Activated naive CD4-positive, alpha-beta T cell (primary cell): ENCODE measurements around the gene CCT6A.
A peak's percentile ranks its signal among the peaks of the same experiment; 100 is the strongest.
"Not testable (repeated sequence)": the region's sequence is repeated elsewhere in the genome, so short reads cannot be mapped to it uniquely, and the experiment has no call there.

Experiments used
- DNase-seq, 4 experiments: peaks; one replicate each; lab custom pipeline; 2025; lab: John Stamatoyannopoulos, UW

Gene CCT6A, protein sequence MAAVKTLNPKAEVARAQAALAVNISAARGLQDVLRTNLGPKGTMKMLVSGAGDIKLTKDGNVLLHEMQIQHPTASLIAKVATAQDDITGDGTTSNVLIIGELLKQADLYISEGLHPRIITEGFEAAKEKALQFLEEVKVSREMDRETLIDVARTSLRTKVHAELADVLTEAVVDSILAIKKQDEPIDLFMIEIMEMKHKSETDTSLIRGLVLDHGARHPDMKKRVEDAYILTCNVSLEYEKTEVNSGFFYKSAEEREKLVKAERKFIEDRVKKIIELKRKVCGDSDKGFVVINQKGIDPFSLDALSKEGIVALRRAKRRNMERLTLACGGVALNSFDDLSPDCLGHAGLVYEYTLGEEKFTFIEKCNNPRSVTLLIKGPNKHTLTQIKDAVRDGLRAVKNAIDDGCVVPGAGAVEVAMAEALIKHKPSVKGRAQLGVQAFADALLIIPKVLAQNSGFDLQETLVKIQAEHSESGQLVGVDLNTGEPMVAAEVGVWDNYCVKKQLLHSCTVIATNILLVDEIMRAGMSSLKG

DNA sequence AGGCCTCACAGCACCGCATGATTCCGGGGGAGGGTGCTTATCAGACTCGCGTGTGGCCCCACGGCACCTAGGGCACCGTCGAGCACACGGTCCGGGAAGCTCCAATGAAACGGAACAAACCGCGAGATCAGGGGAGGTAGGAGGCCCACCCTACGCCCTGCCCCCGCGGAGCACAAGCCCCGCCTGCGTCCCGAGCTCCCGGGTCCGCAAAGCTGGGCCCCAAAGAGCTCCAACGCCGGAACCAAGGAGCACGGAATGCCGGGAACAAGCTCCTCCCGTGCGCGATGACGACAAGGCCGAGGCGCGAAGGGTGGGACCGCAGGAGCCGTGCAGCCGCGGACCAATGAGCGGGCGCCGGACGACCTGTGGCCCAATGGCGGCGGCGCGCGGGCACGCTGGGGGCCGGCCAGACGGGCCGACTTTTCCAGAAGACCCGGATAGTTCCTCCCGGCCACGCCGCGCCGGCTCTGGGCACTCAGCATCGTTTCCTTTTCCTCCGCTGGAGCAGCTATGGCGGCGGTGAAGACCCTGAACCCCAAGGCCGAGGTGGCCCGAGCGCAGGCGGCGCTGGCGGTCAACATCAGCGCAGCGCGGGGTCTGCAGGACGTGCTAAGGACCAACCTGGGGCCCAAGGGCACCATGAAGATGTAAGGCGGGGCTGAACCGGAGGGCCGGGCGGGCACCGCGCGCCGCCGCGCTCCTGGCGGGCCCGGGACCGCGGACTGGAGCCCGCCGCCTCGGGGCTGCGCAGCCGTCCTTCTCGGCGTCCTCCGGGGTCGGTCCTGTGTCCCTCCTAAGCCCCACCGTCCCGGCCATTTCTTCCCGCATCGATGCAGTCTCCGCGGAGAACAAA, at the start of gene CCT6A, which contains the start of gene PSPH:
TSS of gene CCT6A (plus strand) at position 427 of the 853 bp plus-strand sequence. CDS start at position 511, 84 bp downstream.
TSS of gene PSPH (minus strand) at position 106 of the 853 bp plus-strand sequence. CDS start 30,232 bp downstream, outside the sequence.
- peak; percentile 69 to 81 (median 72) for DNase-seq

DNA sequence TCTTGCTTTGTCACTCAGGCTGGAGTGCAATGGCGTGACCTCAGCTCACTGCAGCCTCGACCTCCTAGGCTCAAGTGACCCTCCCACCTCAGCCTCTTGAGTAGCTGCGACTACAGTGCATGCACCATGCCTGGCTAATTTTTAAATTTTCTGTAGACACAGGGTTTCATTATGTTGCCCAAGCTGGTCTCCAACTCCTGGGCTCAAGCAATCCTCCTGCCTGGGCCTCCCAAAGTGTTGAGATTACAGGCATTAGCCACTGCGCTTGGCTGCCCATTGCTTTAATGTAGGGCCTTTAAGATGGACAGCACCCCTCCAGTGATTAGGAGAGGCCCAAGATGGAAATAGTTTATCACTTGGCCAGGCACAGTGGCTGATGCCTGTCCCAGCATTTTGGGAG, 47.8 kb upstream of the CCT6A start:
- no peak for DNase-seq

DNA sequence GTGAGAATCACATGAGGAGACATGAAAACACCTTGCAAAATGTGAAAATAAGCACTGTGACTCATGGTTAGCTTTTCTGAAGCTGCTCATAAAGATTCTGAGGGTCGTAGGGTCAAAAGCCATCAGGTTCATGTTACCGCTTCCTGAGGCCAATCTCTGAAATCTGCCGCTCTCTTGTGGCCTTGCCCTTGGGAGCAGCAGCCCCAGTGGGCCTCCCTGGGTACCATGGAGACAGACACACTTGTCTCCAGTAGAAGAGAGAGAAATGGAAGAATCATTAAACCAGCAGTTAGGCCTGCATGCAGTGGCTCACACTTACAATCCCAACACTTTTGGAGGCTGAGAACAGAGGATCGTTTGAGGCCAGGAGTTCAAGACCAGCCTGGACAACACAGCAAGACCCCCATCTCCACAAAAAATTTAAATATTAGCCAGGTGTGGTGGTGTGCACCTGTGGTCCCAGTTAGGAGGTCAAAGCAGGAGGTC, 44.4 kb upstream of the CCT6A start:
- DNase-seq: no peak

DNA sequence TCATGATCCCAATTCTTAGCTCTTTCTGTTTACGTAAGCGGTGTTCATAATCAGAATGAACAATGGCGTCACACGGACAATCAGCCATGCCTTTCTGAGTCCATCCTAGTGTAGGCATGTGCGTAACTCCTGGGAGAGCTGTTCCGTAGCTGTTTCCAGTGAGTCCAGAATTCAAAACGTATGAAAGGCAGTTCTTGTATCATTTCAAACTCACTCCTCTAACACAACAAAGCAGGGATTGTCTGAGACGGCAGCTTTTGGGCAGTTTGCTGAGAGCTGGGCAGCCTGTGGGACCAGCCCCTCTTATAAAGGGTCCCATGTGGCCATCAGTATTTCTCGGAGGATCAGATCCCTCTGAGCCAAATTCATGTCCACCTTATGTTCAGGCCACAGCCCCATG, 43.7 kb upstream of the CCT6A start:
- no peak for DNase-seq

DNA sequence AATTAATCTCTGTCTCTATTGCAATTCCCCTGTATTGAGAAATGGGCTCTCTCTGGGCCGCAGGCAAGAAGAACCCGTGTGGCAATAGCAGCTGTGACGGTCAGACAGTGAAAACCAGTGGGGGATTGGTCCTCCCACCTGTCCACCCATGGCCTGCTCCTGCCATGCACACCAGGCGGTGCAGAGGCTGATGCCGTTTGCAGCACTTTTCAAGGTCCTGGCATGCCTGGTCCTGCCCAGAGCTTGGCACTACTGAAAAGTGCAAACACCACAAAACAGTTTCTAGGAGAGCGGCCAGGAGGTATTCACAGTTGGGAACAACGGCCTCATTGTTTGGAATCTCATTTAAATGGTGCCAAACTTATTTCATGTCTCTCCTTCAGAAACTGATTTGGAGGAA, 41.9 kb upstream of the CCT6A start:
- no peak for DNase-seq

DNA sequence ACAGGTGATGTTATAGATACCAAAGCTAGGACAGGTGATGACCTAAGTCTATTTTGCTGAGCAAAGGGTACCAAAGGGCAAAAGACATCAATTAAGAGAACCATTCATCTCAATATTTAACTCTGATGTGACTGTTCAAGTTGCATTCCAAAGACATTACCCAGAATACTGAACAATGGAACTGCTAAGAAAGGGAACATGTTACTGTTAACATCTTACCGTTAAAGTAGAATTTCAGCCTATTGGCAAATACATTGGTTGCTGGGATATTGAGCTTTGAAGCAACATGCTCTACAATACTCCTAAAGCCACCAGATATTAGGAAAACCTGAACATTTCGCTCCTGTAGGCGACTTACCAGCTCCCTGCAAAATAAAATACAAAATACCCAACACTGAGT, 34.5 kb upstream of the CCT6A start:
- DNase-seq: not testable (repeated sequence)

DNA sequence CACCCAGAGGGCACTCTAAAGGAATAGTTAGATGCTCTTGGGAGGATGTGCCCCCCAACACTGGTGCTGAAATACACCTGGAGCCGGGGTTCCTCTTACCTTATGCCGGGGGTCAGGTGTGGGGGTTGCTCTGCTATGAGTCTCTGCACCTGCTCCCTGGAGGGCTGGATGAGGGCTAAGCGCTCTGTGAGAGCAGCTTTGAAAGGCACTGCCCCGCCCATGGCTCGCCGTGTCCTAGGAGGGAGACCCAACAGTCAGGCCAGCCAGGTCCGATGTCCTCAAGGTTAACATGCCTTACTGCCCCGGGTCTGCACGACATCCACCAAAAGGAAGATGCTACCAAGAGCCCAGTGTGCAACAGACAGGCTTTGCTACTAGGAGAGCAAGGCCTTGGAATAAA, 32.1 kb upstream of the CCT6A start:
- no peak for DNase-seq

DNA sequence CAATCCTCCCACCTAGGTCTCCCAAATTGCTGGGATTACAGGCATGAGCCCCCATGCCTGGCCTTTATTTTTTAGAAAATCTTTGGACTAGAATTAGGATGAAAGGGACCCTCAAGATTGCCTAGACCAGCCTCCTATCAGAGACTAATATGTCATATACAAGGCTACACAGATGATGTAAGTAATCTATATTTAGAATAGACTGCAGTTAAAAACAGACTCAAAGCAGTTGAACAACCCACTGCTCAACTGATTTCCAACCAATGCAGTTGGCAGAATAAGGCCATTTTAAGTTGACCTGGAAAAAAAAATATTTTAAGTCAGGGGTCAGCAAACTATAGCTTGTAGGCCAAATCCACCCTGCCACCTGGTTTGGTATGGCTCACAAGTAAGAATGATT, 28.1 kb upstream of the CCT6A start:
- no peak for DNase-seq

DNA sequence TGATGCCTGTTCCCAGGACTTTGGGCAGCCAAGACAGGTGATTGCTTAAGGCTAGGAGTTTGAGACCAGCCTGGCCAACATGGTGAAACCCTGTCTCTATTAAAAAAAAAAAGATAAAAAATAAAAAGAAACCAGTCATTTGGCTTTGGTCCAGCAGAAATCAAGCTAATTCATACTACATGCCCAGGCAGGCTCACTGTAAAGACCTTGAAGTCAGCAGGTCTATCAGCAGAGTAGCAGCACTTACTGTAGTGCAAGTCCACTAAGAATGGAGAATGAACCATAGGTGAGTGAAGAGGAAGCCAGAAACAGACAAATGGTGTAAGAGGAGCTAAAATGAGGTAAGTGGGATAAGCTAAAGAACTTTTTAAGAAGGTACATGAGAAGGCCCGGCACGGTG, 25.0 kb upstream of the CCT6A start:
- DNase-seq: no peak

DNA sequence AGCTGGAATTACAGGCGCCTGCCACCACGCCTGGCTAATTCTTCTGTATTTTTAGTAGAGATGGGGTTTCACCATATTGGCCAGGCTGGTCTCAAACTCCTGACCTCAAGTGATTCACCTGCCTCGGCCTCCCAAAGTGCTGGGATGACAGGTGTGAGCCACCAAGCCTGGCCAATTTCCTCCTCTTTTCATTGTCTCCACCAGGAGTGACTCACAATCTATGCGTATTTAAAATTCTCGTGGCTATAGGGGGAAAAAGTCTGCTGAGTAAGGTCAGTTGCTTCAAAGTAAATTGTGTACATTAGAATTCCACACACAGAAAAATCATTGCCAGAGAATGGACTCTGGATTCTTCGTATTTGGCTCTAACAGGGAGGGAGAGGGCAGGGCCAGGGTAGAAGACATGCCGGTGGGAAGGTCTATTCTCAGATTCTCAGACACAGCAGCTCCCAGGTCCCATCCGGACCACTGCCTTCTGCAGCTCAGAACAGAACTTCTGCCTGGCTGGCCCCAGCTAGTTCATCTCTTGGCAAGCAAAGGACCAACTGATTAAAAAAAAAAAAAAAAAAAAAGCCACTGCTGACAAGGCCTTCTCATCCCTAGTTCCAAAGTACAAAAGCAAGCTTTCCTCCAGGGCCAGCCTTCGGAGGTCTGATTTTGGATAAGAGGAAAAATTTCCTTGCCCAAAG, 22.5 kb upstream of the CCT6A start:
- no peak for DNase-seq

DNA sequence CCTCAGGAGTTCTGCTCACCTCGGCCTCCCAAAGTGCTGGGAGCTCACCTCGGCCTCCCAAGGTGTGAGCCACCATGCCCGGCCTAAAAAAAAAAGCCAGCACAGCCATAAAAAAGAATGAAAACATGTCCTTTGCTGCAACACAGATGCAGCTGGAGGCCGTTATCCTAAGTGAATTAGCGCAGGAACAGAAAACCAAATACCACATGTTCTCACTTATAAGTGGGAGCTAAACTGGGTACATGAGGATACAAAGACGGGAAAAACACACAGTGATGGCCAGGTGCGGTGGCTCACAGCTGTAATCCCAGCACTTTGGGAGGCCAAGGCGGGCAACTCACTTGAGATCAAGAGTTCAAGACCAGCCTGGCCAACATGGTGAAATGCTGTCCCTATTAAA, 21.2 kb upstream of the CCT6A start:
- no peak for DNase-seq

DNA sequence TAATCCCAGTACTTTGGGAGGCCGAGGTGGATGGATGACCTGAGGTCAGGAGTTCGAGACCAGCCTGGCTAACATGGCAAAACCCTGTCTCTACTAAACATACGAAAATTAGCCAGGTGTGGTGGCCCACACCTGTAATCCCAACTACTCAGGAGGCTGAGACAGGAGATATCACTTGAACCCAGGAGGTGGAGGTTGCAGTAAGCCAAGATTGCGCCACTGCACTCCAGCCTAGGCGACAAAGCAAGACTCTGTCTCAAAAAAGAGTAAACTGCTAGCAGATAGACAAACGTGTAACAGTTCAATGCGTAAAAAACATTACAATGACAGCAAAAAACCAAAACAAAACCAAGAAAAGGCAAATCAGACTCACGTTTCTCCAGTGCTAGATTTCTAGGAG, 20.0 kb upstream of the CCT6A start:
- not testable (repeated sequence) for DNase-seq

DNA sequence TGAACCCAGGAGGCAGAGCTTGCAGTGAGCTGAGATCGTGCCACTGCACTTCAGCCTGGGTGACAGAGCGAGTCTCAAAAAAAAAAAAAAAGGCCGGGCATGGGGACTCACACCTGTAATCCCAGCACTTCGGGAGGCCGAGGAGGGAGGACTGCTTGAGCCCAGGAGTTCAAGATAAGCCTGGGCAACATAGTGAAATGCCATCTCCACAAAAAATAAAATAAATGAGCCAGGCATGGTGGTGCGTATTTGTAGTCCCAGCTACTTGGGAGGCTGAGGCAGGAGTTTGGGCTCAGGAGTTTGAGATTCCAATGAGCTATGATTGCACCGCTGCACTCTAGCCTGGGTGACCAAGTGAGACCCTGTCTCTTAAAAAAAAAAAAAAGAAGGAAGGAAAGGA, 19.0 kb upstream of the CCT6A start:
- DNase-seq: not testable (repeated sequence)

DNA sequence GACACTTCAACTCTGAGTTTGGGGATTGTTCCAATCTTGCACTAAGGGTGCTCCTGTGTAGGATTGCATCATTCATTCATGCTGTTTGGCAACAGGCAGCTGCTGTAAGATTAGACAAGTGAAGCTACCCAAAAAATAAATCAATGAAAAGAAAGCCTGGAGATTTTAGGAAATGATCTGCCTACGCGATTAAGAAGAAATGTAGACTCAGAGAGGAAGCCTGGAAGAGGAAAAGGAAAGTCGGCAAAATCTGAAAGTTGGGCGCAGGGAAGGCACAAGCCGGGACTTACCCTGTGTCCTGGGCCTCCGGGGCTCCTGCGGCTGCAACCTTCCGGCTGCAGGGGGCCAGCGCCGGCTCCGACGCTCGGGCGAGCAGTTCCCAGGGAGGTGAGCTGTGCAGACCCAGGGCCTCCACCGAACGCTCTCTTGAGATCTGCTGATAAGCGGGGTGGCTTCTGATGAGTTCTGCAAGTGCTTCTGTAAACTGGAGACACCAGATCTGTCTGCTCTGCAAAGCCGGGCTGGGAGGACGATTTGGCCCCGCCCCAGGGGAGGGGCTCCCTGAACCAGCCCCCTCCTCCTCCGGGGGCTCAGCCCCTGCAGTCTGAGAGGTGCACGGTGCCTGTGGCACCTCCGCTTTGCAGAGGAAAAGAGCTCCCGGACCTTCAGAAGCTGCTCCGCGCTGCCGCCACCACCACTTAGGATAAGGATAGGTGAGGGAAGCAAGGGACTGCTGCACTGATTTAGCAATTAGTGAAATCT, 17.7 kb upstream of the CCT6A start:
- DNase-seq: peak; percentile 13 to 73 (median 35)

DNA sequence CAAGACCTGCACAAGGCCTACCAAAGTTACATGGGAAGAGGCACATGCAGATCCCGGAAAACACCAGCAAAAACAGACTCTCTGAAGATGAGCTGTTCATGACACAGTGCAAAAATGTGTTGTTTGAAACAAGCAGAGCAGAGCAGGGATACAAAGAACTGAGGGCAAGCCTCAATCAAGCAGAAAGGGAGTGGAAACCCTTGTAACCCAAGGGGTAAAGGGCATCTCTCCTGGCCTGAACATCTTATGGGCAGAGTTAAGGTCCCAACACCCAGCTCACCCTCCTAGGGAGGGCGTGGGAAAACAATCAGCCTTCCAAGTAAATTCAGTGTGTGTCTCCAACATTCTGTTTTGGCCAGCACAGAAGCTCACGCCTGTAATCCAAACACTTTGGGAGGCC, 10.8 kb upstream of the CCT6A start:
- DNase-seq: no peak

DNA sequence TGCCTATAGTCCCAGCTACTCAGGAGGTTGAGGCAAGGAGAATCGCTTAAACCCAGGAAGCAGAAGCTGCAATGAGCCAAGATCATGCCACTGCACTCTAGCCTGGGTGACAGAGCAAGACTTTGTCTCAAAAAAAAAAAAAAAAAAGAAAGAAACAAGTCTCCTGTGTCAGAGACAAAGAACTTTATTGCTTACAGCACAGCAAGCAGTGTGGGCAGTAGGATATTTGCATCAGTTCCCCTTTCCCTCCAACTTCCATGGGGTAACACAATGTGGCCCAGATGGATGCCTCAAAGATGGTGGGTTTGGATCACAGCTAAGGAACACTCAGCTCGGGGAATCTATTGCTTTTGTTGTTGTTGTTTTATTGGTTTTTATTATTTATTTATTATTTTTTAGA, 5.8 kb upstream of the CCT6A start:
- DNase-seq: not testable (repeated sequence)

DNA sequence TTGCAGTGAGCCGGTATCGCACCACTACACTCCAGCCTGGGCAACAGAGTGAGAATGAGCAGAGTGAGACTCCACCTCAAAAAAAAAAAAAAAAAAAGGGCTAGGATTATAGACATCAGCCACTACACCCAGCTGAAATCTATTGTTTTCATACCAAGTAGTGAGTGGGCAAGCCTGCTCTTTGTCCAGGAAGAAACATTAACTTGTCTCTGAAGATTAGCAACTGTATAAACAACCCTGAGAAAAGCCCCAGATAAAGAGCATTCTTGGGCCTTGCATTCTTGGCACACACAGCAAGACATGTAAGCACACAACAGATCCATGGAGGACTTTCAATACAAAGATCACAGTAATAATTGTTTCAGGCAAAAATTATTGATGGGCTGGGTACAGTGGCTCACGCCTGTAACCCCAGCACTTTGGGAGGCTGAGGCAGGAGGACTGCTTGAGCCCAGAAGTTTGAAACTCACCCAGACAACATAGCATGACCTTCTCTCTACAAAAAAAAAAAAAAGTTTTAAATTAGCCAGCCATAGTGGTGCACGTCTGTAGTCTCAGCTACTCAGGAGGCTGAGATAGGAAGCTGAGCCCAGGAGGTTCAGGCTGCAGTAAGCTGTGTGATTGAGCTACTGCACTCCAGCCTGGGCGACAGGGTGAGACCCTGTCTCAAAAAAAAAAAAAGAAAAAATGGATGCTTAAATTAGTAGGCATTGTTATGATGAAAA, 4.7 kb upstream of the CCT6A start:
- no peak for DNase-seq

DNA sequence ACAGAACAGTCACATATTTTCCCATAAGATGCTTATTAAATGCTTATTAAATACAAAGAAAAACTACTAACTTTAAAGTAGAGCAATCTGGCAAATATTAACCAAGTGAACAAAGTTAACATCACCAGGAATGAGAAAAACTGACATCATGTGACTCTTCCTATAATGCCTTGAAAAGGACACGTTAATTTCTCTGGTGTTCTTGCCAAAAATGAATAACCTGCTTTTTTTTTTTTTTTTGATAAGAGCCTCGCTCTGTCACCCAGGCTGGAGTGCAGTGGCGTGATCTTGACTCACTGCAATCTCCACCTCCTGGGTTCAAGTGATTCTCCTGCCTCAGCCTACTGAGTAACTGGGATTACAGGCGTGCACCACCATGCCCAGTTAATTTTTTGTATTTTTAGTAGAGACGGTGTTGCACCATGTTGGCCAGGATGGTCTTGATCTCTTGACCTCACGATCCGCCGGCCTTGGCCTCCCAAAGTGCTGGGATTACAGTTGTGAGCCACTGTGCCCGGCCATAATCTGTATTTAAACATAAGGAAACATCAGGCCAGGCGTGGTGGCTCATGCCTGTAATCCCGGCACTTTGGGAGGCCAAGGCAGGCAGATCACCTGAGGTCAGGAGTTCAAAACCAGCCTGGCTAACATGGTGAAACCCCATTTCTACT, 4.0 kb upstream of the CCT6A start:
- not testable (repeated sequence) for DNase-seq

DNA sequence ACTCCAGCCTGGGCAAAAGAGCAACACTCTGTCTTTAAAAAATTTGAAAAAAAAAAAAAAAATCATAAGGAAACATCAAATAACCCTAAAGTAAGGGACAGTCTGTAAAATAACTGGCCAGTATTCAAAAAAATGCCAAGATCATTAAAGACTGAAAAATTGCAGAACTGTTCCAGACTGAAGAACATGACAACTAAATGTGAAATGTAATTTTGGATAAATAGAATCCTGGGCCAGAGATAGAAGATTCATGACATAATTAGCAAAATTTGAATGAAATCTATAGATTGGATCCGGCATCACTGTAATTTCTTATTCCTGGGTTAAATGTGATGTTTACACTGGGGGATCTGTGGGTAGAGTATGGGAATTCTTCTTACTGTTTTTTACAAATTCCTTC, 3.3 kb upstream of the CCT6A start:
- no peak for DNase-seq

DNA sequence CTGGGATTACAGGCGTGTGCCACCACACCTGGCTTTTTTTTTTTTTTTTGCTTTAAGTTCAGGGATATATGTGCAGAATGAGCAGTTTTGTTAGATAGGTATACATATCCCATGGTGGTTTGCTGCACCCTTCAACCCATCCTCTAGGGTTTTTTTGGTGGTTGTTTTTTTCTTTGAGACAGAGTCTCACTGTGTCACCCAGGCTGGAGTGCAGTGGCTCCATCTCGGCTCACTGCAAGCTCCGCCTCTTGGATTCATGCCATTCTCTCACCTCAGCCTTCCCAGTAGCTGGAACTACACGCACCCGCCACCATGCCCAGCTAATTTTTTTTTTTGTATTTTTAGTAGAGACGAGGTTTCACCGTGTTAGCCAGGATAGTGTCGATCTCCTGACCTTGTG, 2.8 kb upstream of the CCT6A start:
- not testable (repeated sequence) for DNase-seq
